ENCODE measurements around the gene SPATA2L. TPM values are rescaled to one million over a fixed set of nuclear protein-coding genes. Genes with fewer than 3 reads are reported as not detected.
A peak's percentile ranks its signal among the peaks of the same experiment; 100 is the strongest.
"Not testable (repeated sequence)": the region's sequence is repeated elsewhere in the genome, so short reads cannot be mapped to it uniquely, and the experiment has no call there.

SPATA2L gene
- polyA plus RNA-seq, 6 donors from 2014 or later = 5.9 to 18.8 (median 8.6) TPM

DNA sequence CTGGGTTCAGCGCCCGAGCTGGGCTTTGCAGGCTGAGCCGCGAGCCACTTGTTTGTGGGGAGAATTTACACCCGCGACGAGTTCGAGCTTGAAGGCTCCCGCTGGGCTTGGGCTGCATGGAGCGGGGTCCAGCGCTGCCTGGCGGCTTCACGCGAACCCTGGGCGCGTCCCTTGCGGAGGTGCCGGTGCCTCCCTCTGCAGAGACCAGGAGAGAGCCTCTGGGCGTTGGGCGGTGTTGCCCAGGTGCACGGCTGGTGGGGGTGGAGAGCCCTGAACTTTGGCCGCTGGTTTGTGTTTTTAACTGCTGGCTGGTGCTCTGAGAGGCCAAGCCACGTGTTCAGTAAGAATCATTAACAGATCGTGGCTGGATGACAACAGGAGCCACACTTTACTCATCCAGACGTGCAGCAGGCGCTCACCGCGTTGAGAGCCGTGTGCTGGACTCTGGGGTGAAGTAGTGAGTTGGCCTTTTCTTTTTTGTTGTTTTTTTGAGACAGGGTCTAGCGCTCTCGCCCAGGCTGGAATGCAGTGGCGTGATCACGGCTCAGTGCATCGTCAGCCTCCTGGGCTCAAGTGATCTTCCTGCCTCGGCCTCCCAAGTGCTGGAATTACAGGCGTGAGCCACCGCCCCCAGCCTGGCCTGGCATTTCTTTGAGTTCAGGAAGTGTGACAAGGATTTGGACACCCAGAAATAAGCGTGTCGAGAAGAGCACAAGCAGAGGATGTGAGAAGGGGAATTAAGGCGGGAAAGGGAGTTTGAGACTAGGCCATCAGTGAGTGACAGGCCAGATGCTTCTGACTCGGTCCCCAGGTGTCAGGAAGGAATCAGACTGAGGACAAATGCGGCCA lies 14.2 kb downstream of the SPATA2L start:
- peak; percentile 27 to 35 for ATAC-seq (ENCODE audit: low read depth in 2 of 2)
- peaks cover 0 to 6% of the 10 kb centered on the region in 2 donors for H3K36me3 Mint-ChIP-seq
- H3K27me3 Mint-ChIP-seq = no peaks in the 10 kb centered on the region
- H3K4me1 Mint-ChIP-seq = peaks cover 8 to 20% (median 19%) of the 10 kb centered on the region in 3 donors
- no peak for DNase-seq
- H3K27ac Mint-ChIP-seq = peak overlapping the region in 5 of 6 donors; percentile 32 to 92 (median 79)
- no peaks in the 10 kb centered on the region for H3K9me3 Mint-ChIP-seq
- H3K4me3 Mint-ChIP-seq = peak overlapping the region; percentile 84 to 97 (median 92)

DNA sequence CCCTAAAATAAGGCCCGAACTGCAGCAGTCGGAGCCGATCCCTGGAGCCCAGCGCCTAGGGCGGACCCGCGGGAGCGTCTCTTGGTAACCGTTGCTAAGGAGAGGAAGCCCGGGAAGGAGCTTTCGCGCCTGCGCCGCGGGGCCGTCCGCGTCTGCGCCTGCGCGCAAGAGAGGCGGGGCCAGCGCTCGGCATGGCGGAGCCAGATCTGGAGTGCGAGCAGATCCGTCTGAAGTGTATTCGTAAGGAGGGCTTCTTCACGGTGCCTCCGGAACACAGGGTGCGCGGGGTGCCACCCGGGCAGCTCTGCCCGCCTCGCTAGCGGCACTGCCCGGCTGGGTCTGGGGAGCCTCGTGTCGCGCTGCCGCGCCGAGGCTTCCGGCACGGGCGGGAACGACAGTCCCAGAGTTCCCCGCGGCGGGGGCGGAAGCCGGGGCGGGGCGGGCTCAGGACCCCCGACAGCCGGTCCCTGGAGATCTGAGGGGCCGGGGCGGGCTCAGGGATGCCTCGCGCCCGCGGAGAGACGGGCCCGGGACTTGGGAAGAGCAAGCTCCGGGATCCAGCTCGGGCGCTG lies 14.9 kb downstream of the SPATA2L start, which contains the start of gene CDK10:
Gene CDK10, plus strand, starts transcription at position 170 of the 572 bp plus-strand sequence. Its CDS starts 22 bp downstream, at position 192.
- Mint-ChIP-seq H3K4me1 (peaks cover 8 to 20% (median 19%) of the 10 kb centered on the region in 3 donors), H3K27ac (peak within 1 kb of the TSS; percentile 81 to 94 (median 92)), H3K36me3 (peaks cover 0 to 6% of the 10 kb centered on the region in 2 donors), H3K9me3 (no peaks in the 10 kb centered on the region), H3K4me3 (peak within 1 kb of the TSS; percentile 90 to 97 (median 92)), H3K27me3 (no peaks in the 10 kb centered on the region)
- DNase-seq (peak; percentile 90), ATAC-seq (ENCODE audit: low read depth in 2 of 2) (peak; percentile 90 to 91)

DNA sequence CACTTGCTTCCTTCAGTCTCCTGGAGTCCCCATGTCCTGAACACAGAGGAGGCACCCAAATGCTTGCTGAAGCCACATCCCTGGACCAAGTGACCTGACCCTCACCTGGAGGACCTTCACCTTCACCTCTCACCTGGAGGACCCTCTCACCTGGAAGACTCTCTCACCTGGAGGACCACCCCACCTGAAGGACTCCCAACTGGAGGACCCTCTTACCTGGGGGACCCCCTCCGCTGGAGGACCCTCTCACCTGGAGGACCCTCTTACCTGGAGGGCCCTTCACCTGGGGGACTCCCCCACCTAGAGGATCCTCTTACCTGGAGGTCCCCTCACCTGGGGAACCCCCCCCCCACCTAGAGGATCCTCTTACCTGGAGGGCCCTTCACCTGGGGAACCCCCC lies 15.6 kb downstream of the SPATA2L start:
- Mint-ChIP-seq H3K4me1 (peaks cover 8 to 20% (median 19%) of the 10 kb centered on the region in 3 donors), H3K9me3 (no peaks in the 10 kb centered on the region), H3K36me3 (peaks cover 0 to 6% of the 10 kb centered on the region in 2 donors), H3K27me3 (no peaks in the 10 kb centered on the region), H3K4me3 (peak overlapping the region; percentile 30 to 96 (median 72)), H3K27ac (peak overlapping the region in 3 of 6 donors; percentile 92 to 94 (median 92))
- ATAC-seq (ENCODE audit: low read depth in 2 of 2) (no peak), DNase-seq (no peak)

DNA sequence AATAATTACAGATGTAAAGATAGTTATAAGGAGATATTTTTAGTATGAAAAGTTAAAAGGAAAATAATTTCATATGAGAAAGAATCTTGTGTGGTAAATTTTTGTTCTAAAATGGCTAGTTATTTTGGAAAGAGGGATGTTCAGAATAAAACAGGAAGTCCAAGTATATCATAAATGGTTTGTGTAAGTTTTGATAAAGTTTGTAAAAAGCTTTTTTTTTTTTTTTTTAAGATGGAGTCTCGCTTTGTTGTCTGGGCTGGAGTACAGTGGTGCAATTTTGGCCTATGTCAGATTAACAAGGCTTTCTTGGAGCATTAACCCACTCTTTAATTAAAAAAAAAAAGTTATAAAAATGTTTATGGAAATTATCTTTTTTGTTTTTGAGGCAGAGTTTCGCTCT lies 23.2 kb downstream of the SPATA2L start:
- DNase-seq = no peak
- Mint-ChIP-seq H3K4me3 (no peak overlapping the region), H3K4me1 (no peaks in the 10 kb centered on the region), H3K27me3 (no peaks in the 10 kb centered on the region), H3K27ac (no peak overlapping the region), H3K9me3 (peaks cover 0 to 8% (median 0%) of the 10 kb centered on the region in 7 donors), H3K36me3 (no peaks in the 10 kb centered on the region)
- ATAC-seq (ENCODE audit: low read depth in 2 of 2) = no peak

DNA sequence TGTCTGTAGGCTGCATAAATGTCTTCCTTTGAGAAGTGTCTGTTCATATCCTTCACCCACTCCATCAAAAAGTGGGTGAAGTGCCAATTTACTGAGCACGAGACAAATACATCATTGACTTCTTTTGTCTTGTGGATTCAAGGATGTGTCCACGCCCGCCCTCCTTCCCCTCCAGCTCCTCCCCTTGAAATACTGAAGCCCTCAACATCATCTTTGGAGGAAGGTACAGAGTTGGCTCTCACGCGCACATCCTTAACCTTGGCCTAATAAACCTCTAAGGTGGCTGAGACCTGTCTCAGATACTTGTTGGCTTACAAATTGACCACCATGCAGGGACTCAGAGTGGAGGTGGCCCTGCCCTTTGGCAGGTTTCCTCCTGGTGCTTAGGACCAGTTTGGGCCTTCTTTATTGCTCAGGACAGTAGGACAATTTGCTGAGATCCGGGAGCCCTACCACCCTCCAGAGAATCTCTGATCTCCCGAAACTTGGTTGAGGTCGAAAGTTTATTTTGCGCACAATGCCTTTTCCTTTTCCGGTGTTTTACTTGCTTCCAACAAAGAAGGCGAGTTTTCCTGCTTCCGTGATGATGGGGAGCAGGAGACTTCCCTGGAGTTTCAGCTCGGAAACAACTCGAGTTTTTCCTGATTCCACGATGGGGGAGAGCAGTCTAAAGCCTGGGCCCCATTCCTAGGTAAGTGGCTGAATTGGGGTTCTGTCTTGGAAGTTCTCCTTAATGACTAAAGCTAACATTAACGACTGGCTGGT lies 29.1 kb downstream of the SPATA2L start:
- Mint-ChIP-seq H3K36me3 (no peaks in the 10 kb centered on the region), H3K9me3 (peaks cover 0 to 2% (median 0%) of the 10 kb centered on the region in 7 donors), H3K4me3 (no peak overlapping the region), H3K27ac (no peak overlapping the region), H3K4me1 (peaks cover 0 to 5% (median 0%) of the 10 kb centered on the region in 3 donors), H3K27me3 (no peaks in the 10 kb centered on the region)
- DNase-seq = no peak
- no peak for ATAC-seq (ENCODE audit: low read depth in 2 of 2)

DNA sequence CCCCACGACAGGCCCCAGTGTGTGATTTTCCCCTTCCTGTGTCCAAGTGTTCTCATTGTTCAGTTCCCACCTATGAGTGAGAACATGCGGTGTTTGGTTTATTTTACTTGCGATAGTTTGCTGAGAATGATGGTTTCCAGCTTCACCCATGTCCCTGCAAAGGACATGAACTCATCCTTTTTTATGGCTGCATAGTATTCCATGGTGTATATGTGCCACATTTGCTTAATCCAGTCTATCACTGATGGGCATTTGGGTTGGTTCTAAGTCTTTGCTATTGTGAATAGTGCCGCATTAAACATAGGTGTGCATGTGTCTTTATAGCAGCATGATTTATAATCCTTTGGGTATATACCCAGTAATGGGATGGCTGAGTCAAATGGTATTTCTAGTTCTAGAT lies 29.9 kb downstream of the SPATA2L start:
- not testable (repeated sequence) for ATAC-seq (ENCODE audit: low read depth in 2 of 2); H3K27ac Mint-ChIP-seq; DNase-seq; H3K27me3 Mint-ChIP-seq; H3K9me3 Mint-ChIP-seq; H3K36me3 Mint-ChIP-seq; H3K4me3 Mint-ChIP-seq; H3K4me1 Mint-ChIP-seq

DNA sequence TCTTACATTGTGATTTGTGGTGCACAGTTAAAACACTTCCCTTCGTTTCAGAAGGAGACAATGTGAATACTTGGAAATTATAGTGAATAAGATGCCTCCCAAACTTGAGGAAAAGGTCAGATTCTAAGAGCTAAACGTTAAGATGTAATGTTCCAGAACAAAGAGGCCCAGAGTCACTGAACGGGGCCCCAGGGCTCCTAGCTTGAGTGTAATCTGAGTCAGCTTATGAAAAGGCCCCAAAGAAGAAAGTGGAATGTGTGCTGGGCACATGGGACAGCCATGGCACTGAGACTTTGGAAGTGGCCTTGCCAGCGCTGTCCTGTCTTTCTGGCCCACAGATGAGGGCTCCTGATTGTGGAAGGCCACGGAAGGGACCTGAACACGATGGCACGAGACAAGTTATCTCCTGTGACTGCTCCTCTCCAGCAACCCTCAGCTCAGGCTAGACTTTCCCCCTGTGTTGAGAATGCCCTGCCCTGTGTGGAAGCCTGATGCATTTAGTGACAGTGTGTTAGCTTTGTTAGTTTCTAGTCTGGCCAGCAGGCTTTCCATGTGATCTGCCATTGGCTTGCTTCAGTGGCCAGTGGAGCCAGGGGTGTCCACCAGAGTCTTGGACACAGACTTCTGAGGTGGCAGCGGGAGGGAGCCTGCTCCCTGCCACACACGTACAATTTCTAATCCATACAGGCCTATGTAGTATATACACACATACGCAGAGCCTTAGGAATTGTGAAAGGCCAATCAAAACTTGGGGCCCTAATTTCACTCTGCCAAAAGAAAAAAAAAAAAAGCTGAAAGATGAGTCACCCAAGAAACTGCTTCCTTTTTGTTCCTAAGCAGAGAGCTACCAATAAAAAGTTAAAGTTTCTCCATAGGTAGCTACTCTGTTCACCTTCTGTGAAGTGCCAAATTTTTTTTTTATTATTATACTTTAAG lies 30.7 kb downstream of the SPATA2L start:
- ATAC-seq (ENCODE audit: low read depth in 2 of 2) (no peak), DNase-seq (no peak)
- H3K27me3 Mint-ChIP-seq = no peaks in the 10 kb centered on the region
- peak overlapping the region in 1 of 6 donors; percentile 49 for H3K27ac Mint-ChIP-seq
- H3K4me3 Mint-ChIP-seq = no peak overlapping the region
- H3K36me3 Mint-ChIP-seq = no peaks in the 10 kb centered on the region
- peaks cover 0 to 5% (median 0%) of the 10 kb centered on the region in 3 donors for H3K4me1 Mint-ChIP-seq
- H3K9me3 Mint-ChIP-seq = peaks cover 0 to 4% (median 0%) of the 10 kb centered on the region in 7 donors

DNA sequence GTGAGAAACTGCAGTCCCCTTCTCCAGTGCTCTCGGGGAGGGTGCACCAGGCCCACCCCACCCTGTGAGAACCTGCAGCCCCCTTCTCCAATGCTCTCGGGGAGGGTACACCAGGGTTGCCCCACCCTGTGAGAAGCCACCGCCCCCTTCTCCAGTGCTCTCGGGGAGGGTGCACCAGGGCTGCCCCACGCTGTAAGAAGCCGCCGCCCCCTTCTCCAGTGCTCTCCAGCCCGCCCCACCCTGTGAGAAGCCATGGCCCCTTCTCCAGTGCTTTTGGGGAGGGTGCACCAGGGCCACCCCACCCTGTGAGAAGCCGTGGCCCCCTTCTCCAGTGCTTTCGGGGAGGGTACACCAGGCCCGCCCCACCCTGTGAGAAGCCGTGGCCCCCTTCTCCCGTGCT lies 31.8 kb downstream of the SPATA2L start:
- H3K9me3 Mint-ChIP-seq = peaks cover 0 to 4% (median 0%) of the 10 kb centered on the region in 7 donors
- no peaks in the 10 kb centered on the region for H3K27me3 Mint-ChIP-seq
- peaks cover 0 to 5% (median 0%) of the 10 kb centered on the region in 3 donors for H3K4me1 Mint-ChIP-seq
- no peak for ATAC-seq (ENCODE audit: low read depth in 2 of 2)
- no peak for DNase-seq
- no peak overlapping the region for H3K27ac Mint-ChIP-seq
- H3K36me3 Mint-ChIP-seq = no peaks in the 10 kb centered on the region
- no peak overlapping the region for H3K4me3 Mint-ChIP-seq

DNA sequence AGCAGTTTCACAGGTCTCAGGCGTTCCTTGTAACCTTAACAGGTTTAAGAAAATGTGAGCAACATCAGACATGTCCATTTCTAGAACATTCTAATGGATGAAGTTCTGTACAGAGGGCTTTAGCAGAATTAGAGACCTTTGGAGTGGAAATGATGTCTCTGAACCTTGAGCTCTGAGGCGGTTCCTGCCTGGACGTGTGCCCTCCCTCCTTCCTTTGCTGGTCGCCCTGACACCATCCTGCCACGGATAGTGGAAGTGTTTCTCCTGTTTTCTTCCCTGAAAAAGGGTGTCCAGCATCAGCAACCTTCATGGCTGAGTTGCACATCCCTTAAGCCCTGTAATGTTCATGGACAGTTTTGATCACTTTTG lies 32.7 kb downstream of the SPATA2L start:
- H3K27me3 Mint-ChIP-seq = no peaks in the 10 kb centered on the region
- H3K36me3 Mint-ChIP-seq = no peaks in the 10 kb centered on the region
- ATAC-seq (ENCODE audit: low read depth in 2 of 2) = no peak
- peaks cover 0 to 5% (median 0%) of the 10 kb centered on the region in 3 donors for H3K4me1 Mint-ChIP-seq
- peaks cover 0 to 4% (median 0%) of the 10 kb centered on the region in 7 donors for H3K9me3 Mint-ChIP-seq
- DNase-seq = no peak
- no peak overlapping the region for H3K4me3 Mint-ChIP-seq
- peak overlapping the region in 2 of 6 donors; percentile 65 to 68 for H3K27ac Mint-ChIP-seq

DNA sequence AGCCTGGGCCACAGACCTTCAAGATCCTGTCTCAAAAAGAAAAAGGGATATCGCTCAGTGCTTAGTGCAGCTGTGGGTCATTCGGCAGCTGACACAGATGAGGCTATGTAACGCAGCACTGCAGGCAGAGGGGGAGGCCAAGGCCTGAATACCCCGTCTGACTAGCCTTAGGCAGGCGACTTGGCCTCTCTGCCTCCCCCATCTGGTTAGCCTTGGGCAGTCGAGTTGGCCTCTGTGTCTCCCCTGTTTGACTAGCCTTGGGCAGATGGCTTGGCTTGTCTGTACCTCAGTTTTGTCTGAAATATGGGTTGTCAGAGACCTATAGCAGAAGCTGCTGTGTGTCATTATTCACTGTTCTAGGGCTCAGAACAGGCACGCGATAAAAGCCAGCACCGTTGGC lies 33.9 kb downstream of the SPATA2L start:
- peaks cover 0 to 5% (median 0%) of the 10 kb centered on the region in 3 donors for H3K4me1 Mint-ChIP-seq
- DNase-seq (no peak), ATAC-seq (ENCODE audit: low read depth in 2 of 2) (no peak)
- H3K4me3 Mint-ChIP-seq = no peak overlapping the region
- H3K36me3 Mint-ChIP-seq = no peaks in the 10 kb centered on the region
- no peak overlapping the region for H3K27ac Mint-ChIP-seq
- no peaks in the 10 kb centered on the region for H3K27me3 Mint-ChIP-seq
- H3K9me3 Mint-ChIP-seq = peaks cover 0 to 4% (median 0%) of the 10 kb centered on the region in 7 donors

DNA sequence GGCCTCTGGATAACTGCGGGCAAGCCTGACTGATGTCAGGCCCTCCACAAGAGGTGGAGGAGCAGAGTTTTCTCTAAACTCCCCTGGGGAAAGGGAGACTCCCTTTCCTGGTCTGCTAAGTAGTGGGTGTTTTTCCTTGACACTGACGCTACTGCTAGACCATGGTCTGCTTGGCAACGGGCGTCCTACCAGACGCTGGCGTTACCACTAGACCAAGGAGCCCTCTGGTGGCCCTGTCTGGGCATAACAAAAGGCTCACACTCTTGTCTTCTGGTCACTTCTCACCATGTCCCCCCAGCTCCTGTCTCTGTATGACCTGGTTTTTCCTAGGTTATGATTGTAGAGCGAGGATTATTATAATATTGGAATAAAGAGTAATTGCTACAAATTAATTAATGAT lies 34.5 kb downstream of the SPATA2L start:
- not testable (repeated sequence) for DNase-seq; H3K9me3 Mint-ChIP-seq; H3K36me3 Mint-ChIP-seq; H3K27me3 Mint-ChIP-seq; H3K27ac Mint-ChIP-seq; H3K4me1 Mint-ChIP-seq; H3K4me3 Mint-ChIP-seq; ATAC-seq (ENCODE audit: low read depth in 2 of 2)

DNA sequence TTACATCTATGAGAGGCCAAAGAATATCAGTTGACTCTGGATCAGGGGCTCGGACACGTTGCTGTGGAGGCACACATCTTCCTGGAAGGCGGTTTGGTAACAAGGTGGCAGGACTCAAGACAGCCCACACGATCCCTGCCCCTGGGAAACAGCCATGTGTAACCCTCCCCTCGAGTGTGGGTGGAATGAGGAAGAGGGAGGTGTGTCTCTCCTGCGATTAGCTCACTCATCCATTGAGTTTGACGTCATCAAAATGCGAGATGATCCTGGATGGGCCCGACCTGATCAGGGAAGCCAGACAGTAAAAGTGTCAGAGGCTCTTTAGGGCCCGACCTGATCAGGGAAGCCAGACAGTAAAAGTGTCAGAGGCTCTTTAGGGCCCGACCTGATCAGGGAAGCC lies 37.3 kb downstream of the SPATA2L start:
- not testable (repeated sequence) for H3K27ac Mint-ChIP-seq; H3K36me3 Mint-ChIP-seq; H3K4me3 Mint-ChIP-seq; DNase-seq; H3K4me1 Mint-ChIP-seq; H3K27me3 Mint-ChIP-seq; ATAC-seq (ENCODE audit: low read depth in 2 of 2); H3K9me3 Mint-ChIP-seq
